ENCODE measurements around the gene CXCL12. TPM values are rescaled to one million over a fixed set of nuclear protein-coding genes. Genes with fewer than 3 reads are reported as not detected.

The CXCL12 gene
- total RNA-seq, 2 donors from 2014 or later = 0.91 to 13.5 TPM

GRCh38 chr10:44358080-44358771 lies 26.7 kb downstream of the CXCL12 start:
- Histone ChIP-seq H3K27me3 (ENCODE audit: control insufficient read depth, insufficient read depth, low read length, poor library complexity, severe bottlenecking) (no peaks in the 10 kb centered on the region), H3K9me3 (ENCODE audit: control insufficient read depth, low read length) (no peaks in the 10 kb centered on the region), H3K27ac (ENCODE audit: low read depth, low read length) (no peak overlapping the region), H3K36me3 (ENCODE audit: control insufficient read depth, insufficient read depth, low read length) (no peaks in the 10 kb centered on the region), H3K4me3 (ENCODE audit: low read length) (no peak overlapping the region), H3K9ac (ENCODE audit: extremely low read depth, low read length, poor library complexity, severe bottlenecking) (no peak overlapping the region), H3K4me1 (ENCODE audit: control insufficient read depth, insufficient read depth, low read length) (peaks cover 4% of the 10 kb centered on the region)
- Mint-ChIP-seq H3K9me3 (no peaks in the 10 kb centered on the region), H3K4me3 (no peak overlapping the region), H3K36me3 (ENCODE audit: low read depth) (no peaks in the 10 kb centered on the region), H3K27me3 (ENCODE audit: insufficient read depth) (peaks cover 1% of the 10 kb centered on the region), H3K27ac (no peak overlapping the region), H3K4me1 (peaks cover 45% of the 10 kb centered on the region)
- DNase-seq = no peak
- TF ChIP-seq CTCF (conservative IDR thresholded peaks at IDR 0.05) = no peak
- WGBS, 2 experiments (ENCODE audit: insufficient coverage in 1 of 2, insufficient read length in 1 of 2) = 85 to 90% methylated on average over 7 to 8 of the region's 8 CpGs

- no peak overlapping the region for H3K4me3 ChIP-seq (ENCODE audit: low read length)
- H3K27ac Mint-ChIP-seq = no peak overlapping the region
- peaks cover 1% of the 10 kb centered on the region for H3K27me3 Mint-ChIP-seq (ENCODE audit: insufficient read depth)
- peaks cover 45% of the 10 kb centered on the region for H3K4me1 Mint-ChIP-seq
- no peak for DNase-seq
- no peak overlapping the region for H3K9ac ChIP-seq (ENCODE audit: extremely low read depth, low read length, poor library complexity, severe bottlenecking)
- H3K9me3 ChIP-seq (ENCODE audit: control insufficient read depth, low read length) = no peaks in the 10 kb centered on the region
- no peaks in the 10 kb centered on the region for H3K36me3 ChIP-seq (ENCODE audit: control insufficient read depth, insufficient read depth, low read length)
- H3K9me3 Mint-ChIP-seq = no peaks in the 10 kb centered on the region
- TF ChIP-seq CTCF (conservative IDR thresholded peaks at IDR 0.05) = no peak
- H3K36me3 Mint-ChIP-seq (ENCODE audit: low read depth) = no peaks in the 10 kb centered on the region
- WGBS, 2 experiments (ENCODE audit: insufficient coverage in 1 of 2, insufficient read length in 1 of 2) = 93 to 94% methylated on average over 8 to 10 of the region's 10 CpGs
- no peak overlapping the region for H3K4me3 Mint-ChIP-seq
- H3K27ac ChIP-seq (ENCODE audit: low read depth, low read length) = no peak overlapping the region
- peaks cover 8% of the 10 kb centered on the region for H3K4me1 ChIP-seq (ENCODE audit: control insufficient read depth, insufficient read depth, low read length)
- H3K27me3 ChIP-seq (ENCODE audit: control insufficient read depth, insufficient read depth, low read length, poor library complexity, severe bottlenecking) = no peaks in the 10 kb centered on the region
Measured at GRCh38 chr10:44357023-44357540, 27.8 kb downstream of the CXCL12 start.

- Histone ChIP-seq H3K4me1 (ENCODE audit: control insufficient read depth, insufficient read depth, low read length) (peaks cover 11% of the 10 kb centered on the region), H3K9ac (ENCODE audit: extremely low read depth, low read length, poor library complexity, severe bottlenecking) (no peak overlapping the region), H3K4me3 (ENCODE audit: low read length) (no peak overlapping the region), H3K27me3 (ENCODE audit: control insufficient read depth, insufficient read depth, low read length, poor library complexity, severe bottlenecking) (no peaks in the 10 kb centered on the region), H3K27ac (ENCODE audit: low read depth, low read length) (no peak overlapping the region), H3K36me3 (ENCODE audit: control insufficient read depth, insufficient read depth, low read length) (no peaks in the 10 kb centered on the region), H3K9me3 (ENCODE audit: control insufficient read depth, low read length) (no peaks in the 10 kb centered on the region)
- no peak for DNase-seq
- H3K36me3 Mint-ChIP-seq (ENCODE audit: low read depth) = no peaks in the 10 kb centered on the region
- 80 to 89% methylated on average over 9 to 20 of the region's 20 CpGs for WGBS, 2 experiments (ENCODE audit: insufficient coverage in 1 of 2, insufficient read length in 1 of 2)
- no peak overlapping the region for H3K27ac Mint-ChIP-seq
- H3K4me3 Mint-ChIP-seq = no peak overlapping the region
- peaks cover 49% of the 10 kb centered on the region for H3K4me1 Mint-ChIP-seq
- TF ChIP-seq CTCF (conservative IDR thresholded peaks at IDR 0.05) = no peak
- H3K27me3 Mint-ChIP-seq (ENCODE audit: insufficient read depth) = peaks cover 1% of the 10 kb centered on the region
- no peaks in the 10 kb centered on the region for H3K9me3 Mint-ChIP-seq
Measured at GRCh38 chr10:44356139-44357022, 28.5 kb downstream of the CXCL12 start.

Data from endodermal cell (in vitro differentiated cells).